ENCODE results near the gene PPY.
"Not testable (repeated sequence)": the region's sequence is repeated elsewhere in the genome, so short reads cannot be mapped to it uniquely, and the experiment has no call there.

Gene PPY

DNA sequence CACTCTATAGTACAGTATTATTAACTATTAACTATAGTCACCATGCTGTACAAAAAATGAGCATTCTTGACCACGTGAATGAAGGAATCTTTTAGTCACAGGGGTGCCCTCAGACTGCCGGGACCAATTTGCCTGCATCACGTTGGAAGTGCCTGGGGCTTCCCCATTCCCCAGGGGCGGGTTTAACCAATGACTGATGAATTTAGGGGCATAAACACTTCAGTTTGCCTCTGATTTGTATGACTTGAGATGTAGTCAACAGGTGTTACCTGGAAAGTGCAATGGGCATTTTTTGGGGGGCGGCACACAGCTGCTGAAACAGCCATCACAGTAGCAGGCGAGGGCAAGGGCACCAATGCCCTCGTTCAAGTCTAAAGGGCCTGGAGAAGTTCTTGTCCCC lies 20.2 kb upstream of the PPY start:
- no peak for DNase-seq

DNA sequence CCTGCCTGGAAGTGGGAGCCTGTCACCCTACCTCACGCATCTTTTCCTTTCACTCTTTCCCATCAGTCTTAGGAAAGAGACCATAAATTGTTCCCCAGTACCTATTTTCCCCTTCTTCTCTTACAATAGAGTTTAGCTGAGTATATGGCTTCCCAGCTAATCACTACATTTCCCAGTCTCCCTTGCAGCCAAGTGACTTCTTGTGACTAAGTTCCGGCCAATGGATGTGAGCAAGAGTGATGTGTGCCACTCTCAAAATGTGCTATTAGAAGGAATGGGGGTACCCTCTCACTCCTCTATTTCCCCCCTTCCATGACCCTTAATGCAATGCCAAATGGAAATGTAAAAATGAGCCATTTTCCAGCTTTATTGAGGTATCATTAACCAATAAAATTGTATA lies 19.7 kb upstream of the PPY start:
- no peak for DNase-seq

DNA sequence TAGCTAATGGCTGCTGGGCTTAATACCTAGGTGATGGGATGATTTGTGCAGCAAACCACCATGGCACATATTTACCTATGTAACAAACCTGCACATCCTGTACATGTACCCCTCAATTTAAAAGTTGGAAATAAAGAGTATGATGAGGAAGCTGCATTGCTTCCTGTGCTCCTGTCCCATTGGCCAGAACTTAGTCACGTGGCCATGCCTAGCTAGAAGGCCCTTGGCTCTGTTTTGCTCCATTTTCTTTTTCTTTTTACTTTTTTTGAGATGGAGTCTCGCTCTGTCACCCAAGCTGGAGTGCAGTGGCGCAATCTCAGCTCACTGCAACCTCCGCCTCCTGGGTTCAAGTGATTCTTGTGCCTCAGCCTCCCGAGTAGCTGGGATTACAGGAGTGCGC lies 19.0 kb upstream of the PPY start:
- DNase-seq, result not testable (repeated sequence)

DNA sequence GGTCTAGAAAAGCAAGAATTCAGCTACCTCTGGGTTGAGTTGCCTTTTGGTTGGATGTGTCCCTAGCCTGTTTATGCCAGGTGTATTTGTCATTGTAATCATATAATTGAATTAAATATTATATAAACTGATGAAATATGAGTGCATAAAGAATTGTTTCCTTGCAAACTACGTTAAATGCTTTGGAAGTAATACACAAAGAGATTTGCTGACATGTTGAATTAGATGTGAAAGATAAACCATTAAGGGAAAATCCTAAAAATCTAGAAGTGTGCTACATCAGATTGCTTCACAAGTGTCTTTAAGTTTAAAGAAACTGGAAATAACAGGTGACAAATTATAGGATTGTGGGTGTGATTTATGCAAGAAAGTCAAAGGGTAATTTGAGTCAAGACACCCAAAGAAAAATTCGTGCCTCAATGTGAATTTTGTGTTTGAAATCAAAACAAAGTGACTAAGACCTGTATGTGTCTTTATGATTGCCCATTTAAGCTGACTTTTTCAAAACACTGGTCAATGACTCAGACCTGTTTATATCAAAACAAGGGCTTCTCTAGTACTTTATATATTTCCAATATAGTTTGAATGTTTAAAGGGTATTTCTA lies 16.6 kb upstream of the PPY start:
- DNase-seq, result no peak

DNA sequence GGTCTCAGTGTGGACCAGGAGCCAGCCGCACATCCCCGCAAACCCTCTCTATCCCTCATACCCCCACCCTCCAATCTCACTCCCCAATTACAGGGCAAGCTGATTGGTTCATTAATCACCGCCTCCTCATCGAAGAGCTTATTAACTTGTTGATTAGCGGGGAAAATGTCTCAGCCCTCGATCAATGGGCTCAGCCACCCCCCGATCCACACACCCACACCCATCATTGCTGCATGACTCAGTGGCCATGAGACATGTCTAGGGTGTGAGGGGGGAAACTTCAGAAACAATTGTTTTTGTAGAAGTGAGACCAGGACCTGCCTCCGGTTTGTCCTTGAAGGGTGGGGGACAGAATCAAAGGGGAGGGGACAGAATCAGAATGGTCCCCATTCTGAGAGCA lies 13.9 kb upstream of the PPY start:
- DNase-seq, result no peak

DNA sequence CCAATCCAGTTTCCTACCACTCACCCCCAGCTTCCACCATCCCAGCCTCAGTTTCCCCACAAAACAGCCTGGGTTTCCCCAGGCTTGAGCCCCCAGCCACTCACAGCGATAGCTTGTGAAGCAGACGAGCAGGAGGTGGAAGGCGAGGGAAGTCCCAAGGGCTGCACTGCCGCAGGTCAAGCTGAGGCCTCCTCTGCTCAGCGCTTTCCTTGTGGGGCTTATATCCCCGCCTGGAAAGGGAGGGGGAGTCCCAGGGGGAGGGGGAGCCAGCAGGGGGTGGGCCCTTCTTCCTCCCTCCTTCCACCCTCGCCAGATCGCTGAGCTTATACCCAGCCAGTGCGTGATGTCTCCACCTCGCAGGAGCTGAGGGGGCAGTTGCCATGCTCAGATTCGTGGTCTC lies 11.5 kb upstream of the PPY start, which contains the start of gene PYY:
Gene PYY, minus strand, starts transcription at position 195 of the 400 bp plus-strand sequence. CDS start 457 bp downstream, outside the sequence.
- DNase-seq, result no peak

DNA sequence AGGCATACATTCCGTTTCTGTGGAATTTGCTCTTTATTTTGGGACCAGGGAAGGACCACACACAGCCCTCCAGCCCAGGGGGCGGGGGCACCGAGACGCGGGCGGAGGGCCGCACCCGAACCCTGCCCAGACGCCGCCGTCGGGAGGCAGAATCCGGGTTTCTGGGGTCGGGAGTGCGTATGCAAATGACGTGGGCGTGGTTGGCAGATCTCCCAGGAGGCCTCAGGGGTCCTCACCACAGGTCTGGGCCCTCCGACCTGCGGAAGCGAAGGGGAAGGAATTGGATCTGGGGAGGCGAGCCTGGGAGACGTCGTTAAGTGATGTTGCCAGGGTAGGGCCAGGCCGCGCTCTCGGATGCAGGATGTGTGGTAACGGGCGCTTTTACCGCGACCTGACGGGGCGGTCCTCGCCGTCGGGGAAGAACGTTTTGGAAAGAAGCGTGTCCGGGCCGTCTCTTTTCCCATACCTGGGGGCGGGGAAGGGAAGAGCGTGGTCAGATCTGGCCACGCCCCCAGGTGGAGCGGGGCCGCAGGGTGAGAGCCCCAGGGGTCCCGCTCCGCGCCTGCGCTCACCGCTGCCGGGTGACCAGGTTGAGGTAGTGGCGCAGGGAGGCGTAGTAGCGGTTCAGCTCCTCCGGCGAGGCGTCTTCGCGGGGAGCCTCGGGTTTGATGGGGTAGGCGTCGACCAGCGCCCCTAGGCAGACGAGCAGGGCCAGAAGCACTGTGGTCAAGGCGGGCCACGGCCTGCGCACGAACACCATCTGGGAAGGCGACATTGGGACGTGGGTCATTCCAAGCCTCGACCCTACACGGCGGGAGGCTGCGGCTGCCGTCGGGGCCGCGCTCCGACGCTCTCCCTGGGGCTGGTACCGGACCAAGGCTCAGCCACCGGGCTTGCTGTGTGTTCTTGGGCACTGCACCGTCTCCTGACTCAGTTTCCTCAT lies 10.7 kb upstream of the PPY start:
- no peak for DNase-seq

DNA sequence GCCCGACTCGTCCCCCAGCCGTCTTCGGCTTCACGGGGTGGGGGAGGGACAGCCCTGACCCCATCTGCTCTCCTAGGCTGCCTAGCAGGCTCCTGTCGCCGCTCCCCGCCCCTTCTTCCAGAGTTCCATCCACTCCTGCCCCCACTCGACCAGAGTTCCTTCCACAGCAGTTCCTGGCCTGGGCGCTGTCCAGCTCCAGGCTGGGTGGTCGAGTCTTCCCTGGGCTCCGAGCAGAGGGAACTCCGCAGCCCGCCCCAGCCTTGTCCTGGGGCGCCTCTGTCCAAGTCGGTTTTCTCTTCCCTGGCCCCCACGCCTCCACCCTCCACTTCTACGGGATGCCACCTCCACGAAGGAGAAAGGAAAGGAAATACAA lies 10.1 kb upstream of the PPY start:
- no peak for DNase-seq

DNA sequence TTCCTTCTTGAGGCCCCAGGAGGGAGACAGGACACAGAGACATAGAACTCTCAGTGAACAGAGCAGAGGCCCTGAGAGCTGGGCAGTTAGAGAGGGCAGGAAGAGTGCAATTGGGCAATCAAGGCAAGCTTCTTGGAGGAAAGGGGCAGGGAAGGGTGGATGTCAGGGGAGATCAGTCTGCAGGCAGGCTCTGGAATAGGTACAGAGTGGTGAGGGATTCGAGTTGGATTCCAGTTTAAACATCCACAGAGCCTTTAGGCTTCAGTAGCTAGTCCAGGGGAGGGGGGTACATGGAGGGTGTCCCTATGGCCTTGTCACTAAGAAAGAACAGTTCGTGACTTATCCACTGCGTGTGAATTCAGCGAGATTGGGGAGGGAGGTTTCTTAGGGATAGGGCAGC lies 9.5 kb upstream of the PPY start:
- DNase-seq, result no peak

DNA sequence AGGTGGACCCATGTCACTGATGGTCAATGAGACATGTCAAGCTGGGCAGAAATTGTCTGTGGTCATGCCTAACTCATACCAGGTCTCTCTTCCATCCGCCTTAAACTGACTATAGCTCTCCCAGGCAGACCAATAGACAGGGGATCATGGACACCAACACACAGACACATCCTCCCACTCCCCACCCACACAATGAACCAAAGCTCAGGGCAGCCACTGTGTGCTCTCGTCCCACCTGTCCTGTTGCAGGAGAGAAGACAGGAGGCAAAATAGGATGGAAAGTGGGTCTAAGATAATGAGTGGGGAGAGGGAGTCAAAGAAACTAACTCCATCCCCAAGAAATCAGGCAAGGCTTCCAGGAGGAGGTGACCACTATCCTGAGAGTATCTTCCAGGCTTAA lies 8.3 kb upstream of the PPY start:
- DNase-seq, result no peak

DNA sequence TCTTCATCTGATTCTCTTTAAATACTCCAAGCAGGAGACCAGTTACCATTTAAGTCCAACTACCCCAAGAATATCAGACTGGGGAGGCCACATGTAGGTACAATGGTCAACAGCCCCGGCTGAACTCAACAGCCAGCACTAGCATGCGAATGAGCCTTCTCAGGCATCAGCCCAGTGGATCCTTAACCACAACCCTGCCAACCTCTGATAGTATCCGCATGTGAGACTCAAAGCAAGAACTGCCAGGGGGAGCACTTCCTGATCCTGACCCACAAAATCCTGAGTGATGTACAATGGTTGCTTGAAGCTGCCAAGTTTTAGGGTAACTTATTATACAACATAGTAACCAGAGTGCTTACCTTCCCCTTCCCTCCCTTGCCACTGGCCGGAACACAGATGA lies 7.5 kb upstream of the PPY start:
- no peak for DNase-seq

DNA sequence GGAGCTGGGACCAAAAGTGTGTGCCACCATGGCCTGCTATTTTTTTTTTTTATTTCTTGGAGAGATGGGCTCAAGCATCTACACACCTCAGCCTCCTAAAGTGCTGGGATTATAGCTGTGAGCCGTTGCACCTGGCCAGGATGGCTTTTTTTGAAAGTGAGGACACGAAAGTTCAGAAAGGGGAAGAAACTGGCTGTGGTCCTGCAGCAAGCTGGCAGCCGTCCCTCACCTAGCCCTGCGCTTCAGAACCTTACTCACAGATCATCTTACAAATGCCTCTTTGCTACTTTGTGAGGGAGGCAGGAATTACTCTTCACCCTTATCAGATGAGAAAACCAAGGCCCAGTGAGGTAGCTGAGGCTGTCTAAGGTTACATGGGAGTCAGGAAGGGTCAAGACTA lies 4.5 kb upstream of the PPY start:
- no peak for DNase-seq

DNA sequence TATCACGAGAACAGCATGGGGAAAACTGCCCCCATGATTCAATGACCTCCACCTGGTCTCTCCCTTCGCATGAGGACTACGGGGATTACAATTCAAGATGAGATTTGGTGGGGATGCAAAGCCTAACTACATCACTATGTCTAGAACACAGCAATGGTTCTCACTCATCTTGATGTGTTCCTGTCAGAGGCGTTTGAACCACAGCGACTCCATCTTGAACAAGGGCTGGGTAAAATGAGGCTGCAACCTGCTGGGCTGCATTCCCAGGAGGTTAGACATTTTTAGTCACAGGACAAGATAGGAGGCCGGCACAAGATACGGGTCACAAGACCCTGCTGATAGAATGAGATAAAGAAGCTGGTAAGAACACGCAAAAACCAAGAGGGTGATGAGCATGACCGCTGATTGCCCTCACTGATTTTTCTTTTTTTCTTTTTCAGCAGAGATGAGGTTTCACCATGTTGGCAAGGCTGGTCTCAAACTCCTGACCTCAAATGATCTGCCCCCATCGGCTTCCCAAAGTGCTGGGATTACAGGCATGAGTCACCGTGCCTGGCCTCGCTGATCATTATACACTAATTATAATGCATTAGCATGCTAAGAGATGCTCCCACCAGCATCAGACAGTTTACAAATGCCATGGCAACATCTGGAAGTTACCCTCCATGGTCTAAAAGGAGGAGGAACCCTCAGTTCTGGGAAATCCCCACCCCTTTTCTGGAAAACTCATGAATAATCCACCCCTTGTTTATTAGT lies 3.0 kb upstream of the PPY start:
- DNase-seq, result no peak

DNA sequence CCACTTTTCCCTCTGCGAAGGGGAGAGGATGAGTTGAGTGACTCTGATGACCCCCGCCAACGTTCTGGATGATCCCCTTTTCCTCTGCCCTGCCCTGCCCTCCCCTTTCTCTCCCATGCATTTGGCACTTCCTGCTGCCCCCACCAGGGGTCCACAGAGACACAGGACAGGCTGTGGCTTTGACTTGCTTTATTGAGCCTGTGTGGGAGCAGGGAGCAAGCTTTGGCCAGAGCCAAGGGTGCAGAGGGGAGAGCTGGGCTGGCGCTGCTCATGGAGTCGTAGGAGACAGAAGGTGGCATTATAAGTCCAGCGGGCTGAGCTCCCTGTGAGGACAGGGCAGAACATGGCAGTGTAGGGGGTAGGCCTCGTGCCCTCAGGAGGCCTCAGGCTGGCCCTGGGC lies 1.6 kb downstream of the PPY start:
- no peak for DNase-seq

DNA sequence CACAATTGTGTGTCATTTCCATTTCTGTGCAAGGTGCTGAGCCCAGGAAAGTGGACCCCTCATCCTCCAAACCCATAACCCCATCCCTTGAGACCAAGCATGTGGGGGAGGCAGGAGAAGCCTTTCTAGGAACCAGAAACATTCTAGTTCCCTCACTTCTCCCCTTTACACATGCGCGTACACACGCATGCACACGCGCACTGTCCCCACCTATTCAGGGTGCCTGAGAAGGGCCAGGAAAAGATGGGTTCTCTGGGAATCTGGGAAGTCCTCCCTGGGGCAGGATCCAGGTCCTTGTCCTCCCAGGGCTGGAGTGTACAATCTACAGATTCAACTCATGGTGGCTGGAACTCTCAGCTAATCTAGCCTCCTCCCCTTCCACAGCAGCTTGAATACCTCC lies 2.4 kb downstream of the PPY start:
- no peak for DNase-seq

DNA sequence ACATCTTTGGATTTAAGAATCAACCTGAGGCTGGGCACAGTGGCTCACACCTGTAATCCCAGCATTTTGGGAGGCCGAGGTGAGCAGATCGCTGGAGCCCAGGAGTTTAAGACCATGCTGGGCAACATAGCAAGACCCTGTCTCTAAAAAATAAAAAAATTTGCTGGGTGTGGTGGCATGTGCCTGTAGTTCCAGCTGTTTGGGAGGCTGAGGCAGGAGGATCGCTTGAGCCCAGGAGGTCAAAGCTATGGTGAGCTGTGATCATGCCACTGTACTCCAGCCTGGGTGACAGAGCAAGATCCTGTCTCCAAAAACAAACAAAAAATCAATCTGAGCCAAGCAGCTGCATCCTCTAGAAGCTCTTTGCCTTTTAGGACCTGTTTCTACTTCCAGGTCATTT lies 2.8 kb downstream of the PPY start:
- DNase-seq, result not testable (repeated sequence)

DNA sequence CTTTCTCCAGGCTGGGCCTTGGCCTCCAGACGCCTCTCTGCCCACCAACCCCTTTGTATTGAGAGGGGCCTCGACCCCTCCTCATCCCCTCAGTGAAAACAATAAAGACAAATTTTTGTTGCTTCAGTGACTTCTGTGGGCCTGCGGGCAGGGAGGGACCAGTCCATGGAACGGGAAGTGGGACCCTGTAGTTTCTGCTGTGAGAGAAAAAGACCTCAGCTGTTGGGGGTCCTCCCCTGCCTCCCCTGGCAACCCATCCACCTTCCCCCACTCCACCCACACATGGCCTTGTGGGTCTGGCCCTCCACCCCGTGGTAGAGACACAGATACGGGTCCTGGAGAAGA lies 3.5 kb downstream of the PPY start:
- no peak for DNase-seq

DNA sequence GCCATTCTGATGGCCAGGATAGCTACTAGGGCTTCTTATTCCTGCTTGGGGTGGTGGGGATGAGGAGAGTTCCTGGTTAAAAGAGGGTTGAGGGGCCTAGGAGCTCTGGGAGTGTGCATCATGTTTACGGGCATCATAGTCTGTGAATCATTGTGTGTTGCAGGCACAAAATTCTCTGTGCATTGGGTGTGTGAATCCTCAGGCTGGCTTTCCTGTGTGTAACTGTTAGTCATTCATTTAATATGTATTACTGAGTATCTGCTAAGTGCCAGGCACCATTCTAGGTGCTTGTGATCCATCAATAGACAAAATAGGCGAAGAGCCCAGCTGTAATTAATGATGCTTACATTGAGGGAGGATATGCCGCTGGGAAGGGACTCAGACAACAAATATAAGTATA lies 5.8 kb downstream of the PPY start:
- no peak for DNase-seq

DNA sequence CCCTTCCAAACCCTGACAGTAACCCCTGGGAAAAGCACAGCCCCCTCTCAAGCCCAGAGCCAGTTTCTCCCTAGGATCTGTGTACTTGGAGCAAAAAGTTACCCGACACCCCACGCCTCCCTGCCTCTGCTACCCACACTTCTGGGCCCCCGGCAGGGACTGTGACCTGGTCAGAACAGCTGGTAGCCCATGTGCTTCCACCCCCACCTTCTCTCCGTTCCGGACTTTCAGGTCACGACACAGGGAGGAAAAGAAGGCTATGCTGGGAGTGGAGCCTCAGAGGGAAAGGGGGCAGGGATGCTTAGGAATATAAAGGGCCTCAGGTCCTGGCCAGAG lies 6.4 kb downstream of the PPY start:
- DNase-seq, result no peak

DNA sequence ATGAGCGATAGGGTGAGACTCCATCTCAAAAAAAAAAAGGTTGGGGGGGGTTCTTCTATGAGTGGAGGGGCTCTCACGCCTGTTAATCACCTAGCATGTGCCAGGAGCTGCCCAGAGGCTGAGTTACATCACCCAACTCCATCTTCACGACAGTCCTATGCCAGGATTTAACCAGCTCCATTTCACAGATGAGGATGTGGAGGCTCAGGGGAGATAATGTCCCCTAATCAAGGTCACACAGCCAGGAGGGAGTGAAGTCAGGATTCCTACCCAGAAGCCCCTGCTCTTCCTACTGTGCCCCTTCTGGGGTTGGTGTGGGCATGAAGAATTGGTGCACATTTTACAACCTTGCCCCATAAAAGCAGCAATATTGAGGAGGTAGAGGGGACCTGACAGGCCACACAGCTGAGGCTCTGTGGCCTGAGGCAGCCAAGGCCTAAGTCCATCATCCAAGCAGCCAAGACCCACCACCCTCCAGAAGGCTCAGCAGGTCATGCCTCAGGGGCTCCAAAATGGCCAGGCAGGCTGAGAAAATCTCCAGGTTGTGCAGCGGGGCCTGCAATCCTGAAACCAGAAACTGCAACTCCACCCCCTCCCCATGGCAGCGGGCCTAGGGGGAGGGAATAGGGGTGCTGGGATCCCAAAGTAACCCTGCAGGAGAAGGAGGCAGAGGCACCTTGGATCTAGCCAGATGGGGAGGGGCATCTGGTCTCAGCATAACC lies 6.9 kb downstream of the PPY start:
- no peak for DNase-seq

DNA sequence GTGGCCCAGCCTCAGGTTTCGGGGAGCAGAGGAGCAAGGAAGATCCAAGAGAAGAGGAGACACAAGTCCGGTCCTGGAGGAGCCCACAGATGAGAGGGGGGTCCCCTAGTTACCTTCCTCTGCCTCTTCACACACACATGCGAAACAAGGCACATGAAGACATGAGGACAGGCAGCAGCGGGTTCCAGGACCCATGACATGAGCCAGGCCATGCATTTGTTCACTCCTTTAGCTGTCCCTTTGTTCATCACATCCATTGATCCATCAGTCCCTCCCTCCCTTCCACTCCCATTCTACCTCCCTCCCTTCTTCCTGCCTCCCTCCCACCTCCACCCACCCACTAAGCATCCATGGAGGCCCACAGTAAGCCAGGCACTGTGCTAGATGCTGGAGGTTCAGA lies 9.4 kb downstream of the PPY start:
- DNase-seq, result no peak

DNA sequence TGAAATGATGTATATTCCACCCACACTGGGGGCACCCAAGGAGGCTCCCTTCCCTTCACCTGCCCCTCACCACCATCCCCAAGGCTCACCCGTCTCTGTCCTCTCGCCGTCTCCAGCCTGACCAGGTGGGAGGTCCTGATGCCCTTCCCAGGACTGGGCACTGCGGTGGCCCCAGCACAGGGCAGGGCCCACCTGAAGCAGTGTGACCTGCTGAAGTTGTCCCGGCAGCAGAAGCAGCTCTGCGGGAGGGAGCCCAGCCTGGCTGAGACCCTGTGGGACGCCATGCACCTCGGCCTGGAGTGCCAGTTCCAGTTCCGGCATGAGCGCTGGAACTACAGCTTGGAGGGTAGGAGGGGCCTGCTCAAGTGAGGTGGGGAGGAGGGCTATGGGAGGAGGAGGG lies 9.9 kb downstream of the PPY start:
- no peak for DNase-seq

DNA sequence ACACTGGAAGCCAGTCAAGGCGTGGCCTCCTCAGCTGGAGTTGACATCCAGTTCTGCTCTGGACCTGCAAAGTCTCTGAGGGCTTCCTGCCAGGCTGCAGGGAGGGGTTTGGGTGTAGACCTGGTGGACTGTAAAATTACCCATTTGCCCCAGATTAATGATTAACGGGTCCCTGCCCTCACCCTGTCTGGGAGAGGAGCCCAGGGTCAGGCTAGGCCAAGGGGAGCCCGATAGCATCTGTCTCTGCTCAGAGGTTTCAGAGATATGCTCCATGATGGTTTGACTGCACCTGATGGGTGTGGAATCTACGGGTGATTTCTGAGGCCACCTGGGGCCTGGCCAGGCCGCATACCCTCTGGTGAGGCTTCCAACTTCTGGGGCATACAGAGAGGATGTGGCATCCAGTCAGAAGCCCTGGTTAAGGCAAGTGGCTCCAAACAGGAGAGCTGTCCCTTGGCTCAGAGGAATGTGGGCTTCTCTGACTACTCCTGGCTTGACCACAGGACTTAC lies 11.2 kb downstream of the PPY start:
- no peak for DNase-seq

All from cerebellar nuclear complex (tissue), 1 donor.